ENCODE measurements around the gene CUBN.

Gene CUBN

DNA sequence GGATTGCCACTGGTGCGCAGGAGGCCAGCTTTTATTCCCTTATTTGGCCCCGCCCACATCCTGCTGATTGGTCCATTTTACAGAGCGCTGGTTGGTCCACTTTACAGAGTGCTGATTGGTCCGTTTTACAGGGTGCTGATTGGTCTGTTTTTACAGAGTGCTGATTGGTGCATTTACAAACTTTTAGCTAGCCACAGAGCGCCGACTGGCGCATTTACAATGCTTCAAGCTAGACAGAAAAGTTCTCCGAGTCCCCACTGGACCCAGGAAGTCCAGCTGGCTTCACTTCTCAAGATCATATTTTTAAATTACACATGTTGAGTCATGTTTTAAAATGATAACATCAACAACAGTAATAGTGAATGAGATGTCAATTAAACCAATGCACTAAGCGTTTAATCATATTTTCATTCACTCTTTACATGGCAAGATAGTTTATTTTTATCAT is 128.3 kb downstream of the CUBN start:
- Histone ChIP-seq H3K9ac (ENCODE audit: low read depth, low read length) (no peak overlapping the region), H3K4me1 (ENCODE audit: control insufficient read depth, insufficient read depth, low read length) (no peaks in the 10 kb centered on the region), H3K27me3 (ENCODE audit: control insufficient read depth, insufficient read depth, low read length) (no peaks in the 10 kb centered on the region), H3K4me3 (ENCODE audit: low read depth, low read length) (no peak overlapping the region), H3K9me3 (ENCODE audit: control insufficient read depth, insufficient read depth, low read length) (no peaks in the 10 kb centered on the region), H3K36me3 (ENCODE audit: control insufficient read depth, insufficient read depth, low read length) (no peaks in the 10 kb centered on the region)

DNA sequence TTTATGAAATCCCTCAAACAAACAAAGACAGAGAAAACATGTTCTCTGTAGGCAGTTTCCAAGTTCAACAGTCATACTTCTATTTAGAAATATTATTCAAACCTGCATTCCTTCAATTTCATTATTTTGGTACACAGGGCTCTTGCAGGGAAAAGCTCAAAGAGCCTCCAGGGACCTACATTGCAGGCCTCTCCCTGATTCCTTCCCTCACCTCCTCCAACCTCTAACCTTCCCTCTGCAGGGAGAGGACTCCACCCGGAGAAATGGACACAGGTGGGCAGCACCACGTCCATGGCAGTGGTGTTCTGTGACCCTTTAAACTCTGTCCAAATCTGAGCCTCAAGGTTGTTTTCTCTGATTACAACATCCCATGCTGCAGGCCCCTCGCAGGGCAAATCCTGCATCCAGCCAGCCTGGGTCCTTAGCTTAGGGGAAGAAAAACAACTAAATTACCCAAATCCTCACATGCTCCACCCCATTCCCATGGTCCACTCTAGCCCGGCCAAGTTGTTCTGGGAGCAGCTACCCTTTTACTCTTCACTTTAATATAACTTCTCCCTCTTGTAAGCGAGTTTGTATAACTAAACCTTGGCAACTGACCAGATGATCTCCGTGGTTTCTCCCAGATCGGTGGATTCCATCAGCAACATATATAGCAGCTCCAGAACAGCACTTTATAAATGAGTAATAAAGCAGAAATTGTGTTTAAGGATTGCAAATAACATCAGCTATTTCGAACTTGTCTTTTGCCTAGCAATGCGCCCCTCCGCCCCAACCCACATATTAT is 129.8 kb downstream of the CUBN start:
- Histone ChIP-seq H3K27me3 (ENCODE audit: control insufficient read depth, insufficient read depth, low read length) (no peaks in the 10 kb centered on the region), H3K9ac (ENCODE audit: low read depth, low read length) (no peak overlapping the region), H3K36me3 (ENCODE audit: control insufficient read depth, insufficient read depth, low read length) (no peaks in the 10 kb centered on the region), H3K4me3 (ENCODE audit: low read depth, low read length) (no peak overlapping the region), H3K4me1 (ENCODE audit: control insufficient read depth, insufficient read depth, low read length) (no peaks in the 10 kb centered on the region), H3K9me3 (ENCODE audit: control insufficient read depth, insufficient read depth, low read length) (no peaks in the 10 kb centered on the region)

GRCh38 chr10:16996530-16996964 is 133.1 kb downstream of the CUBN start:
- H3K9ac ChIP-seq (ENCODE audit: low read depth, low read length), result no peak overlapping the region
- H3K36me3 ChIP-seq (ENCODE audit: control insufficient read depth, insufficient read depth, low read length), result no peaks in the 10 kb centered on the region
- H3K9me3 ChIP-seq (ENCODE audit: control insufficient read depth, insufficient read depth, low read length), result no peaks in the 10 kb centered on the region
- H3K4me1 ChIP-seq (ENCODE audit: control insufficient read depth, insufficient read depth, low read length), result no peaks in the 10 kb centered on the region
- H3K4me3 ChIP-seq (ENCODE audit: low read depth, low read length), result no peak overlapping the region
- H3K27me3 ChIP-seq (ENCODE audit: control insufficient read depth, insufficient read depth, low read length), result no peaks in the 10 kb centered on the region

DNA sequence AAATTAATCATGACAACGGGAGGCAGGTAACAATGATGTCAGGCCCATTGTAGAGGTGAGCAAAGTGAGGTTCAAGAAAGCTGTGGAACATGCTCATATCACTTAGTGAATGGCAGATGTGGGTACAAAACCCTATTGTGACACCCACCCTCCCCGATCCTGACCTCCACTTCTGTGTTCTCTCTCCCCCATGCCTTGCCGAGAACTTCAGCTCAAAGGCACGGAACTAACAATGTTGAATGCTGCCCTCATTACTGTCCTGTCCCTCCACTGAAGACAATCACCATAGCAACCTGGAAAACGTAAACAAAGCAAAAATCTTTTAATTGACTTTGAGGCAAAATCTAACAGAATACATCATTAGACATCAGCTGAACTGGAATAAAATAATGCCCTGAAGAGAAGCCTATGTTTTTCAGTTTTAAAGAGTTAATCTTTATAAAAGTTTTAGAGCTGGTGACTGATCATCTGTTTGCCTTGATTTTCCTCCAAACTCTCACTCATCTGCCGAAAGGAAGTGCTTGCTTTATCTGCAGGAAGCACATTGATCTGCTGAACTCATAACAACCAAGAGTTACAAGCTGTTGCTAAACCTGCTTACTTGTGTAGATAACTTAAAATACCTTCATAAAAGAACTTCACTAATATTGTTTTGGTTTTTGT is 133.6 kb downstream of the CUBN start:
- Histone ChIP-seq H3K9ac (ENCODE audit: low read depth, low read length) (no peak overlapping the region), H3K9me3 (ENCODE audit: control insufficient read depth, insufficient read depth, low read length) (no peaks in the 10 kb centered on the region), H3K4me3 (ENCODE audit: low read depth, low read length) (no peak overlapping the region), H3K4me1 (ENCODE audit: control insufficient read depth, insufficient read depth, low read length) (no peaks in the 10 kb centered on the region), H3K36me3 (ENCODE audit: control insufficient read depth, insufficient read depth, low read length) (no peaks in the 10 kb centered on the region), H3K27me3 (ENCODE audit: control insufficient read depth, insufficient read depth, low read length) (no peaks in the 10 kb centered on the region)

DNA sequence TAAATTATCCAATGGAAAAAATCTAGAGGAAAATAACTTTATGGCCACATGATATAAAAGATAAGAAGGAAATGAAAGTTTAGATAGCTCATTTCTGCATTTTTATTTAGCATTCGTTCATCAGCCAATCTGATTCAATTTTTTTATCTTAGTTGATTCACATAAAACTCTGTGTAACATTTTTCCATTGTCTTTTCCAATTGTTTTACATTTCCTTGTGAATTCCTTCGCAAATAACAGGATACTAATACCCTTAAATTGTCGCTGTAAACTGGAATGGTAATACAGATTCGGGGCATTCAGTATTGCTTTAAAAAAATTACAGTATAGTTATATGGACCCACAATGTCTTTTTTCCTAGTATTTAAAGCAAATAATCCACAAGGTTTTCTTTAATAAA is 136.4 kb downstream of the CUBN start:
- no peaks in the 10 kb centered on the region for H3K9me3 ChIP-seq (ENCODE audit: control insufficient read depth, insufficient read depth, low read length)
- H3K36me3 ChIP-seq (ENCODE audit: control insufficient read depth, insufficient read depth, low read length), result no peaks in the 10 kb centered on the region
- no peaks in the 10 kb centered on the region for H3K4me1 ChIP-seq (ENCODE audit: control insufficient read depth, insufficient read depth, low read length)
- no peaks in the 10 kb centered on the region for H3K27me3 ChIP-seq (ENCODE audit: control insufficient read depth, insufficient read depth, low read length)
- H3K9ac ChIP-seq (ENCODE audit: low read depth, low read length), result no peak overlapping the region
- no peak overlapping the region for H3K4me3 ChIP-seq (ENCODE audit: low read depth, low read length)

- H3K9ac ChIP-seq (ENCODE audit: low read depth, low read length), result no peak overlapping the region
- H3K27me3 ChIP-seq (ENCODE audit: control insufficient read depth, insufficient read depth, low read length), result no peaks in the 10 kb centered on the region
- H3K4me3 ChIP-seq (ENCODE audit: low read depth, low read length), result no peak overlapping the region
- no peaks in the 10 kb centered on the region for H3K36me3 ChIP-seq (ENCODE audit: control insufficient read depth, insufficient read depth, low read length)
- H3K9me3 ChIP-seq (ENCODE audit: control insufficient read depth, insufficient read depth, low read length), result no peaks in the 10 kb centered on the region
- no peaks in the 10 kb centered on the region for H3K4me1 ChIP-seq (ENCODE audit: control insufficient read depth, insufficient read depth, low read length)
Measured at GRCh38 chr10:16992611-16993119, 136.9 kb downstream of the CUBN start.

GRCh38 chr10:16991011-16991410 is 138.6 kb downstream of the CUBN start:
- Histone ChIP-seq H3K4me1 (ENCODE audit: control insufficient read depth, insufficient read depth, low read length) (peaks cover 5% of the 10 kb centered on the region), H3K4me3 (ENCODE audit: low read depth, low read length) (no peak overlapping the region), H3K27me3 (ENCODE audit: control insufficient read depth, insufficient read depth, low read length) (no peaks in the 10 kb centered on the region), H3K9ac (ENCODE audit: low read depth, low read length) (no peak overlapping the region), H3K9me3 (ENCODE audit: control insufficient read depth, insufficient read depth, low read length) (no peaks in the 10 kb centered on the region), H3K36me3 (ENCODE audit: control insufficient read depth, insufficient read depth, low read length) (no peaks in the 10 kb centered on the region)

DNA sequence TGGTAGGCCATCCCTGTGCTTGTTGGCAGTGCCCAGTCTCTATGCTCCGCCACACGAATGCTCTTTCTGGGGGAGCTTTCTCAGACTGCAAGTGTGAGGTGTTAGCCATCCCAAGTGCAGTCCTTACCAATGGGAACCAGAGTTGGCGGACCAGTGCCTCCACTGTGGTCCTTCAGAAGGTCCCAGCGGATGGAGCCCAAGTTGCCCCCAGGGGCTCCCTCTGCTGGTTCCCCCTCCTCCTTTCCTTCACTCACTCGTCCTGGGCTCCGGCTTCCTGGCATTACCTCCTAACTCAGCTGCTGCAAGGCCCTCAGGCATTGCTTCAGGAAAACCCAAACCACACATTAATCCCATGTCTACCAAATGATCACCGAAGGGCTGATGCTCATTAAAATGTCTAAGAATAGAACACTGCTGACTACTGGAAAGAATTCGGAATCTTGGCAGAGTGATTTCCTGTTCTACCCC is 139.8 kb downstream of the CUBN start:
- Histone ChIP-seq H3K4me3 (ENCODE audit: low read depth, low read length) (no peak overlapping the region), H3K27me3 (ENCODE audit: control insufficient read depth, insufficient read depth, low read length) (no peaks in the 10 kb centered on the region), H3K9ac (ENCODE audit: low read depth, low read length) (no peak overlapping the region), H3K4me1 (ENCODE audit: control insufficient read depth, insufficient read depth, low read length) (peaks cover 5% of the 10 kb centered on the region), H3K36me3 (ENCODE audit: control insufficient read depth, insufficient read depth, low read length) (no peaks in the 10 kb centered on the region), H3K9me3 (ENCODE audit: control insufficient read depth, insufficient read depth, low read length) (no peaks in the 10 kb centered on the region)

- H3K9ac ChIP-seq (ENCODE audit: low read depth, low read length), result no peak overlapping the region
- H3K4me1 ChIP-seq (ENCODE audit: control insufficient read depth, insufficient read depth, low read length), result peaks cover 5% of the 10 kb centered on the region
- no peak overlapping the region for H3K4me3 ChIP-seq (ENCODE audit: low read depth, low read length)
- no peaks in the 10 kb centered on the region for H3K36me3 ChIP-seq (ENCODE audit: control insufficient read depth, insufficient read depth, low read length)
- H3K9me3 ChIP-seq (ENCODE audit: control insufficient read depth, insufficient read depth, low read length), result no peaks in the 10 kb centered on the region
- no peaks in the 10 kb centered on the region for H3K27me3 ChIP-seq (ENCODE audit: control insufficient read depth, insufficient read depth, low read length)
Measured at GRCh38 chr10:16988900-16989299, 140.7 kb downstream of the CUBN start.

DNA sequence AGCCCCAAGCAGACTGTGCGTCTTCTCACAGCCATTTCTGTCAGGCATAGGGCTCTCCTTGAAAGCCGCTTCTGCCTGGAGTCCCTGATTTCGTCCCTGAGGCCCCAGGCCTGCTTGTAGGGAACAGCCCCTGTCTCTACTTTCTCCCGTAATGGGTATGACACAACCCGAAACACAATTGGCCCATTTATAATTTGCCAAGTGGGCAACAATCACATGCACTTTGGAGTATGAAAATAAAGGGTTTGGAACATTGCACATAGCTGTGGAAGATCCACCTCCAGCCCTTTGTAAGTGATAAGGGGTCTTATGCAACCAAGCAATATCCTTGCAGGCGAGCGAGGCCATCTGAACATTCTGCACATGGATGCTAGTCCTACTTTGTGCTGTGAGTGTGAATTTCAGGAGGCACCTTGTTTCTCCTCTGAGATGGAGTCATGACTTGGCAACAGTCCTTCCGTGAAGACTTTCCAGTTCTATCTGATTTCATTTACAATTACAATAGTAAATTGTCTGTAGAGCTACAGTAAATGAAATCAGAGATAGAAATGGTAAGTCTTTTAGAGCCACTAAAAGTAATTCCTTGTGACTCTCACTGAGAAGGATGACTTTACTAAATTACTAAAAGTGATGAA is 141.5 kb downstream of the CUBN start:
- Histone ChIP-seq H3K4me1 (ENCODE audit: control insufficient read depth, insufficient read depth, low read length) (peaks cover 5% of the 10 kb centered on the region), H3K4me3 (ENCODE audit: low read depth, low read length) (no peak overlapping the region), H3K9ac (ENCODE audit: low read depth, low read length) (no peak overlapping the region), H3K9me3 (ENCODE audit: control insufficient read depth, insufficient read depth, low read length) (no peaks in the 10 kb centered on the region), H3K36me3 (ENCODE audit: control insufficient read depth, insufficient read depth, low read length) (no peaks in the 10 kb centered on the region), H3K27me3 (ENCODE audit: control insufficient read depth, insufficient read depth, low read length) (no peaks in the 10 kb centered on the region)

DNA sequence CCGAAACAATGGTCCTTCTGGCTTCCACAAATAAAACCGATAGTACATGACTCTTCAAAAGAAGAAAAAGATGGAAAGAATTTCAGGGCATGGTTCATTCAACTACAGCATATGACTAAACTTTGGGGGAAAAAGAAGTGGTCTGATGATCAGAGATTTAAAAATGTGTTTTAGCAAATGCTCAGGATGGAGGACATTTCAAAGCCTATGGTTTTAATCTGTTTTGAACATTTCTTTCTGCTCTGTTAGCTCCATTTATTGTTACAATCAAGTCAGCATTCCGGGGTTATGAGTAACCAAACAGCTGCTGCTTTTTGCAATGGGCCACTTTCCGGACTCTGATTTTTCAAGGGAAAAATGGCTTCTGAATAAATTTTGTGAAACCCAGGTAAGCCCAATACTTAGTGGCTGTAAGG is 142.4 kb downstream of the CUBN start:
- no peaks in the 10 kb centered on the region for H3K27me3 ChIP-seq (ENCODE audit: control insufficient read depth, insufficient read depth, low read length)
- H3K36me3 ChIP-seq (ENCODE audit: control insufficient read depth, insufficient read depth, low read length), result no peaks in the 10 kb centered on the region
- no peak overlapping the region for H3K9ac ChIP-seq (ENCODE audit: low read depth, low read length)
- H3K4me1 ChIP-seq (ENCODE audit: control insufficient read depth, insufficient read depth, low read length), result peaks cover 5% of the 10 kb centered on the region
- no peak overlapping the region for H3K4me3 ChIP-seq (ENCODE audit: low read depth, low read length)
- H3K9me3 ChIP-seq (ENCODE audit: control insufficient read depth, insufficient read depth, low read length), result no peaks in the 10 kb centered on the region
